HepG2 (cell line): Measurements from ENCODE around the gene KSR1. TPM values are rescaled to one million over a fixed set of nuclear protein-coding genes. Genes with fewer than 3 reads are reported as not detected.

Source experiments
- ATAD3A ChIP-seq: sonication (generic); formaldehyde crosslinking; IDR thresholded peaks from 2 replicates; pipeline ENCODE4 v1.4.0; 2020; ENCODE audit warnings: missing genetic modification reagents
- GLI4 ChIP-seq: sonication (generic); formaldehyde crosslinking; IDR thresholded peaks from 2 replicates; pipeline ENCODE4 v1.5.1; 2020; ENCODE audit warnings: missing genetic modification reagents, mild to moderate bottlenecking, moderate library complexity, borderline replicate concordance
- HDAC6 ChIP-seq: fragments of 200-600 bp; sonication (generic); IDR thresholded peaks from 2 replicates; pipeline ENCODE4 v1.7.0; 2017; ENCODE audit warnings: mild to moderate bottlenecking, antibody characterized with exemption, low read length, low read depth
- LCORL ChIP-seq, 2 experiments: fragments of 450-650 bp in 1 of 2; sonication (generic) in 1 of 2; formaldehyde crosslinking in 1 of 2; IDR thresholded peaks; 2 replicates each; pipeline versions ENCODE4 v1.5.0 to v1.6.1; 2017 to 2020; ENCODE audit warnings: antibody characterized with exemption in 1 of 2, missing genetic modification reagents in 1 of 2
- REXO4 ChIP-seq: sonication (generic); formaldehyde crosslinking; IDR thresholded peaks from 2 replicates; pipeline ENCODE4 v1.8.0; 2022; ENCODE audit warnings: missing genetic modification reagents, mild to moderate bottlenecking, borderline replicate concordance
- SP2 ChIP-seq: sonication (generic); formaldehyde crosslinking; IDR thresholded peaks from 2 replicates; pipeline ENCODE4 v1.5.1; 2020; ENCODE audit warnings: mild to moderate bottlenecking, missing genetic modification reagents
- SRF ChIP-seq: IDR thresholded peaks from 2 replicates; pipeline ENCODE4 v1.6.1; 2011; ENCODE audit warnings: mild to moderate bottlenecking, low read depth, low read length, moderate library complexity
- ZFY ChIP-seq: sonication (generic); formaldehyde crosslinking; IDR thresholded peaks from 2 replicates; pipeline ENCODE4 v1.4.0; 2020; ENCODE audit warnings: missing genetic modification reagents
- polyA plus RNA-seq, 8 experiments: library from polyadenylated mRNA; depleted of rRNA in 3 of 8; stranded (reverse) in 7 of 8; unstranded in 1 of 8; fragments of >200 nt; fragmentation: Illumina TruSeq in 4 of 8; extraction: Trizol in 4 of 8; gene quantifications; 2 replicates each; pipeline versions ENCODE4 v1.2.1 to v1.2.3, GENCODE V29; 2011 to 2016; ENCODE audit warnings: low read depth in 4 of 8, missing spikeins in 1 of 8, mixed read lengths in 1 of 8; ENCODE audit not compliant: insufficient read depth in 1 of 8
- total RNA-seq, 5 experiments: library from RNA; depleted of rRNA; stranded (reverse); fragments of >200 nt; fragmentation: Illumina TruSeq; extraction: Trizol; gene quantifications; 2 replicates each; pipeline ENCODE4 v1.2.3, GENCODE V29; 2016; ENCODE audit warnings: low read depth in 1 of 5
- TF ChIP-seq, protein P1 (sequence below): sonication (generic); formaldehyde crosslinking; IDR thresholded peaks from 2 replicates; pipeline ENCODE4 v1.4.0; 2020; ENCODE audit warnings: missing genetic modification reagents, borderline replicate concordance
- TF ChIP-seq, protein P2 (sequence below): sonication (generic); formaldehyde crosslinking; IDR thresholded peaks from 2 replicates; pipeline ENCODE4 v1.5.0; 2020; ENCODE audit warnings: mild to moderate bottlenecking, missing genetic modification reagents
- TF ChIP-seq, protein P3 (sequence below): sonication (generic); formaldehyde crosslinking; IDR thresholded peaks from 2 replicates; pipeline ENCODE4 v1.5.1; 2020; ENCODE audit warnings: missing genetic modification reagents, mild to moderate bottlenecking, borderline replicate concordance
- TF ChIP-seq, protein P4 (sequence below): sonication (generic); formaldehyde crosslinking; IDR thresholded peaks from 2 replicates; pipeline ENCODE4 v1.4.0; 2020; ENCODE audit warnings: low read depth, missing genetic modification reagents

KSR1 gene
- total and polyA plus RNA-seq, 2 of the 13 experiments (the other 11 are each of a cell fraction or from before 2014, with no cell fraction given): 10.1 to 16.6 TPM

- TF ChIP-seq LCORL (IDR thresholded peaks at IDR 0.05): no peak
- TF ChIP-seq LCORL (CRISPR knock-in tag; IDR thresholded peaks at IDR 0.05): peak; percentile 67
- TF ChIP-seq, protein P1, sequence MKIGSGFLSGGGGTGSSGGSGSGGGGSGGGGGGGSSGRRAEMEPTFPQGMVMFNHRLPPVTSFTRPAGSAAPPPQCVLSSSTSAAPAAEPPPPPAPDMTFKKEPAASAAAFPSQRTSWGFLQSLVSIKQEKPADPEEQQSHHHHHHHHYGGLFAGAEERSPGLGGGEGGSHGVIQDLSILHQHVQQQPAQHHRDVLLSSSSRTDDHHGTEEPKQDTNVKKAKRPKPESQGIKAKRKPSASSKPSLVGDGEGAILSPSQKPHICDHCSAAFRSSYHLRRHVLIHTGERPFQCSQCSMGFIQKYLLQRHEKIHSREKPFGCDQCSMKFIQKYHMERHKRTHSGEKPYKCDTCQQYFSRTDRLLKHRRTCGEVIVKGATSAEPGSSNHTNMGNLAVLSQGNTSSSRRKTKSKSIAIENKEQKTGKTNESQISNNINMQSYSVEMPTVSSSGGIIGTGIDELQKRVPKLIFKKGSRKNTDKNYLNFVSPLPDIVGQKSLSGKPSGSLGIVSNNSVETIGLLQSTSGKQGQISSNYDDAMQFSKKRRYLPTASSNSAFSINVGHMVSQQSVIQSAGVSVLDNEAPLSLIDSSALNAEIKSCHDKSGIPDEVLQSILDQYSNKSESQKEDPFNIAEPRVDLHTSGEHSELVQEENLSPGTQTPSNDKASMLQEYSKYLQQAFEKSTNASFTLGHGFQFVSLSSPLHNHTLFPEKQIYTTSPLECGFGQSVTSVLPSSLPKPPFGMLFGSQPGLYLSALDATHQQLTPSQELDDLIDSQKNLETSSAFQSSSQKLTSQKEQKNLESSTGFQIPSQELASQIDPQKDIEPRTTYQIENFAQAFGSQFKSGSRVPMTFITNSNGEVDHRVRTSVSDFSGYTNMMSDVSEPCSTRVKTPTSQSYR: 0 out of 2 replicates have a peak, but pooled peaks have one; percentile 39
- TF ChIP-seq, protein P2, sequence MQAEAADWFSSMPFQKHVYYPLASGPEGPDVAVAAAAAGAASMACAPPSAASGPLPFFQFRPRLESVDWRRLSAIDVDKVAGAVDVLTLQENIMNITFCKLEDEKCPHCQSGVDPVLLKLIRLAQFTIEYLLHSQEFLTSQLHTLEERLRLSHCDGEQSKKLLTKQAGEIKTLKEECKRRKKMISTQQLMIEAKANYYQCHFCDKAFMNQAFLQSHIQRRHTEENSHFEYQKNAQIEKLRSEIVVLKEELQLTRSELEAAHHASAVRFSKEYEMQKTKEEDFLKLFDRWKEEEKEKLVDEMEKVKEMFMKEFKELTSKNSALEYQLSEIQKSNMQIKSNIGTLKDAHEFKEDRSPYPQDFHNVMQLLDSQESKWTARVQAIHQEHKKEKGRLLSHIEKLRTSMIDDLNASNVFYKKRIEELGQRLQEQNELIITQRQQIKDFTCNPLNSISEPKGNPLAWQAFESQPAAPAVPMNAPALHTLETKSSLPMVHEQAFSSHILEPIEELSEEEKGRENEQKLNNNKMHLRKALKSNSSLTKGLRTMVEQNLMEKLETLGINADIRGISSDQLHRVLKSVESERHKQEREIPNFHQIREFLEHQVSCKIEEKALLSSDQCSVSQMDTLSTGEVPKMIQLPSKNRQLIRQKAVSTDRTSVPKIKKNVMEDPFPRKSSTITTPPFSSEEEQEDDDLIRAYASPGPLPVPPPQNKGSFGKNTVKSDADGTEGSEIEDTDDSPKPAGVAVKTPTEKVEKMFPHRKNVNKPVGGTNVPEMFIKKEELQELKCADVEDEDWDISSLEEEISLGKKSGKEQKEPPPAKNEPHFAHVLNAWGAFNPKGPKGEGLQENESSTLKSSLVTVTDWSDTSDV: no peak
- peak; percentile 62 for TF ChIP-seq SRF
- TF ChIP-seq GLI4: no peak
- no peak for TF ChIP-seq REXO4 (CRISPR knock-in tag)
- no peak for TF ChIP-seq HDAC6
- no peak for TF ChIP-seq ATAD3A (CRISPR knock-in tag)
- TF ChIP-seq, protein P3, sequence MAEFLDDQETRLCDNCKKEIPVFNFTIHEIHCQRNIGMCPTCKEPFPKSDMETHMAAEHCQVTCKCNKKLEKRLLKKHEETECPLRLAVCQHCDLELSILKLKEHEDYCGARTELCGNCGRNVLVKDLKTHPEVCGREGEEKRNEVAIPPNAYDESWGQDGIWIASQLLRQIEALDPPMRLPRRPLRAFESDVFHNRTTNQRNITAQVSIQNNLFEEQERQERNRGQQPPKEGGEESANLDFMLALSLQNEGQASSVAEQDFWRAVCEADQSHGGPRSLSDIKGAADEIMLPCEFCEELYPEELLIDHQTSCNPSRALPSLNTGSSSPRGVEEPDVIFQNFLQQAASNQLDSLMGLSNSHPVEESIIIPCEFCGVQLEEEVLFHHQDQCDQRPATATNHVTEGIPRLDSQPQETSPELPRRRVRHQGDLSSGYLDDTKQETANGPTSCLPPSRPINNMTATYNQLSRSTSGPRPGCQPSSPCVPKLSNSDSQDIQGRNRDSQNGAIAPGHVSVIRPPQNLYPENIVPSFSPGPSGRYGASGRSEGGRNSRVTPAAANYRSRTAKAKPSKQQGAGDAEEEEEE (CRISPR knock-in tag): no peak
- TF ChIP-seq, protein P4, sequence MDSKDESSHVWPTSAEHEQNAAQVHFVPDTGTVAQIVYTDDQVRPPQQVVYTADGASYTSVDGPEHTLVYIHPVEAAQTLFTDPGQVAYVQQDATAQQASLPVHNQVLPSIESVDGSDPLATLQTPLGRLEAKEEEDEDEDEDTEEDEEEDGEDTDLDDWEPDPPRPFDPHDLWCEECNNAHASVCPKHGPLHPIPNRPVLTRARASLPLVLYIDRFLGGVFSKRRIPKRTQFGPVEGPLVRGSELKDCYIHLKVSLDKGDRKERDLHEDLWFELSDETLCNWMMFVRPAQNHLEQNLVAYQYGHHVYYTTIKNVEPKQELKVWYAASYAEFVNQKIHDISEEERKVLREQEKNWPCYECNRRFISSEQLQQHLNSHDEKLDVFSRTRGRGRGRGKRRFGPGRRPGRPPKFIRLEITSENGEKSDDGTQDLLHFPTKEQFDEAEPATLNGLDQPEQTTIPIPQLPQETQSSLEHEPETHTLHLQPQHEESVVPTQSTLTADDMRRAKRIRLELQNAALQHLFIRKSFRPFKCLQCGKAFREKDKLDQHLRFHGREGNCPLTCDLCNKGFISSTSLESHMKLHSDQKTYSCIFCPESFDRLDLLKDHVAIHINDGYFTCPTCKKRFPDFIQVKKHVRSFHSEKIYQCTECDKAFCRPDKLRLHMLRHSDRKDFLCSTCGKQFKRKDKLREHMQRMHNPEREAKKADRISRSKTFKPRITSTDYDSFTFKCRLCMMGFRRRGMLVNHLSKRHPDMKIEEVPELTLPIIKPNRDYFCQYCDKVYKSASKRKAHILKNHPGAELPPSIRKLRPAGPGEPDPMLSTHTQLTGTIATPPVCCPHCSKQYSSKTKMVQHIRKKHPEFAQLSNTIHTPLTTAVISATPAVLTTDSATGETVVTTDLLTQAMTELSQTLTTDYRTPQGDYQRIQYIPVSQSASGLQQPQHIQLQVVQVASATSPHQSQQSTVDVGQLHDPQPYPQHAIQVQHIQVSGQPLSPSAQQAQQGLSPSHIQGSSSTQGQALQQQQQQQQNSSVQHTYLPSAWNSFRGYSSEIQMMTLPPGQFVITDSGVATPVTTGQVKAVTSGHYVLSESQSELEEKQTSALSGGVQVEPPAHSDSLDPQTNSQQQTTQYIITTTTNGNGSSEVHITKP: 0 out of 2 replicates have a peak, but pooled peaks have one; percentile 3
- TF ChIP-seq ZFY: no peak
- TF ChIP-seq SP2 (CRISPR knock-in tag): no peak
These were observed 102.7 kb downstream of the KSR1 start (continued) for GRCh38 chr17:27558842-27559505.
